ENCODE measurements around the gene SPRED2.
A peak's percentile ranks its signal among the peaks of the same experiment; 100 is the strongest.

SPRED2 gene

DNA sequence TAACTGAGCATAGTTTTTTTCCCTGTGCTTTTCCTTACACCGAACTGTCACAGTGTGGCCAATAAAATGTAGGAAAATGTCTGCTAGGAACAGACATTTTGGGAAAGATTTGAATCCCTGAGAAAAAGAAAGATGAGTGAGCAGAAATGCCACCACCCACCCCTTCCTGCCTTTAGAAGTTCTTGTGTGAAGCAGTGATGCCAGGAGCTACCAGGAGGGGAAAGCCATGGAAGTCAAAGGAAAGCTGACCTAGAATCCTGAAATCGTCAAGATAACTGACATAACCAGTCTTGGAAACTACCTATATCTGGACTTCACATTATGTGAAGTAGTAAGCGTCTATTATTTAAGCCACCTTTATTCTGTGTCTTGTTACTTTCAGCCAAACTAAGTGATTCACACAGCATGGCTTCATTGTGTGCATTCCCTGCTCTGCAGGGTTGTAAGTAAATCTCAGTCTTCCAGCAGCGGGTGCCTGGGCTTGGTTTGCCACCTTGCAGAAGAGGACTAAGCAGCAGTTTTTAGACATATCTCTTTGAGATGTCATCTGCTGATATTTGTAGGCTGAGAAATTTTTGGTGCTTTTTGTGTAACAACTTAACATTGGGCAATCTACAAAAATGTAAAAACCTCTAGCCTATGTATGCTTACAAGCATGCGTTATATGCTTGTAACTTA lies 11.2 kb upstream of the SPRED2 start:
- intact Hi-C loops (cut with DNase I) = no loop called here
- peak in 3 of 10 donors; percentile 39 to 90 (median 74) for DNase-seq

DNA sequence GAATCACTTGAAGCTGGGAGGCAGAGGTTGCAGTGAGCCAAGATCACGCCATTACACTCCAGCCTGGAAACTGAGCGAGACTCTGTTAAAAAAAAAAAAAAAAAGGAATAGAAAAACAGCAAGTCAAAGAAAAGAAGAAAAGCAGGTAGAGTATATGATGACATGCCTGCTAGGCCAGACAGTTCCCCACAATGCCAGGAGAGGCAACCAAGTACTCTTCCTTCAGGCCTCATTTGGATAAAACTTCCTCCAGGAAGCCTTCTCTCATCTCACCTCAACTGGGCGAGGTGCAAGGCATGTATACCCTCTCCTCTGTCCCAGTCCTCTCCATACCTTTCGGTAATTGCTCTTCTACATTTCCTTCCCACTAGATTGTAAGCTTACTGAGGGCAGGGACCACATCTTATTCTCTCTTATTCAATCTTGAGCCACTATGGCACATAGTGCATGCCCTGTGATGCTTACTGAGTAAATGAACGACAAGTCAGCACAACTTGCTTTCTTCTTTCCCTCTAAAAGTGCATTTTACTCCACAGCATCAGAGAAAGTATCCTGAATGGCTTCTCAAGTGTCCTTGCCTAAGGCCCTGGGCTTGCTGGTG lies 10.1 kb upstream of the SPRED2 start:
- intact Hi-C loops (cut with DNase I) = no loop called here
- no peak for DNase-seq

DNA sequence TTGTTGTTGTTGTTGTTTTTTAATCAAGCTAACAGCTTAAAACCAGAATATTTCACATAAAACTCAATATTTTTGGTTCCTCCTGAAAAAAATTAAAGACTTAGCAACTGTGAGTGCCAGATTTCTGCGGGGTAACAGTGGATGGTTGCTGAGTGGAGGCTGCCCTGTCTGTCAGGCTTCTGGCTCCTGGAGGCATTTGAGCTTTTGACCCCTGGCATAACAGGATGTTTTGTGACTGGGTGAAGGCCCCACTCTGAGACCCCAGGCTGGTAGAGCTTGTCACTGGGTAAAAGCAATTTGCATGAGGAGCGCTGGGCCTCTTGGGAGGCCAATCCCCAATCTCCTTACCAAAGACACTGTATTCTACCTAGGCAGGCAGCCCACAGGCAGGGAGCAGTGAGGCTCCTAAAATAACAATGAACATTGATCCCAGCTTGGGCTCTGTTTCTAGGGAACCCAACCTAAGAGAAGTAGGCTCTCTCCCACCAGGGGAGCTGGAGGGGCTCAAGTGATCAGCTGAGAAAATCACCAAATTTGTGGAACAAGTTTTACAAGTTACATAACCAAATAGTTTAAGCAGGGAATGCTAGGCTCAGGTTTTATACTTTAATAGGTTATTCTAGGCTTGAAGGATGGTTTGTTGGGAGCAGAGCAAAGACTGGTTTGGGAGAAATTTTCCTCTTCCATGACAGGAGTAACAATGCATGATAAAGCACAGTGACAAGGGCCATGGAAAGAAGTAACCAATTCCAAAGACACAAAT lies 5.9 kb upstream of the SPRED2 start:
- DNase-seq = no peak
- intact Hi-C loops (cut with DNase I) = loop anchor here (2.0 to 10.0 kb wide), 3 partner anchors 116 to 171 kb away; no protein-coding TSS in a partner anchor

DNA sequence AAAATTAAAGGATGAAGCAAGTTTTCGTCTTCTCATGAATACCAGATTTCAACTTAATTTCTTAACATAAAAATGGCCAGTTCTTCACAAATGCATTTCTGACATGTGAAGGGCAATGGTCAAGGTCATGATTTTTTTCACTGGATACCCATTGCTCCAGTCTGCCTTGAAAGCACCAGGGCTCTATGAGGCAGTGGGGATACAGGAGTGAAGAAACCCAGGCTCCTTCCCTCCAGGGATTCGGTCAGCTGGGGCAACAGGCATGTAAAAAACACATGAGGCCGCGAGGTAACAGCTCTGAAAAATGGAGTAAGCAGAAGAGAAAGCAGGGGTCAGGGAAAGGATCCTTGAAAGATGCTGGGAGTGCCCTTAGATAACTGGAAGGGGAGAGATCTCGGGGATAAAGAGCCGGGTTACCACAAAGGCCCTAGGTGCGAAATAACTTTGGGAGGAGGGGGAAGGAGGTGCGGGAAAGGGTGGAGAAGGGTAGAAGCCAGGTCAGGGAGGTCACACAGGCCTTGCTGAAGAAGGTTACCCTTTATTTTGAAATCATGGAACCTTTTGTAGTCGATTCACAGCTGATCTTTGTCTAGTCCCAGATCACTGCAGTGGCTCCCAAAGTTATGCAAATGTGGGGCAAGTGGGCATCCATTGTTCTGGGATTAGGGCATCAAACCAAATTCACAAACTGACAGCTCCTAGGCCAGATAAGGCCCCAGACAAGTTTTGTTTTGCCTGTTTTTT lies 5.2 kb upstream of the SPRED2 start:
- peak in 1 of 10 donors; percentile 63 for DNase-seq
- intact Hi-C loops (cut with DNase I) = loop anchor here (2.0 to 10.0 kb wide), 3 partner anchors 117 to 170 kb away; no protein-coding TSS in a partner anchor

DNA sequence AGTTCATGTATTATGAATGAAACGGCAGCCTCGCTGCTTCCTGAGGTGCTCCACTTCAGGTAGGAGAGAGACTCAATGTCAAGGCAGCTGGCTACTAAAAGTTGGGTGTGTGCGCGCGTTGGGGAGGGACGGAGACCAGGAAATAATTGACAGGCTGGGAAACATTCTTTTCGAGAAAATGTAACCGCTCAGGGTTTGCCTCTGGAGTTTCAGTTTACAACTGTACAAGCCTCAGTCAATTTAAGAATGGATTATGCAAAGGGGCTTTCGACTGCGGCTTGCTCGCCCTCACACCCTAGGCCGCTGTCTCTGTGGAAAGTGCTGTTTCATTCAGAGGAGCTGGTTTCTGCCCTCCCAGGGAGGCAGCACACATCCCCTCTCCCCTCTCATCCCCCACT lies 4.4 kb upstream of the SPRED2 start:
- intact Hi-C loops (cut with DNase I) = loop anchor here (5.0 to 10.0 kb wide), 2 partner anchors 118 to 170 kb away; no protein-coding TSS in a partner anchor
- no peak for DNase-seq

DNA sequence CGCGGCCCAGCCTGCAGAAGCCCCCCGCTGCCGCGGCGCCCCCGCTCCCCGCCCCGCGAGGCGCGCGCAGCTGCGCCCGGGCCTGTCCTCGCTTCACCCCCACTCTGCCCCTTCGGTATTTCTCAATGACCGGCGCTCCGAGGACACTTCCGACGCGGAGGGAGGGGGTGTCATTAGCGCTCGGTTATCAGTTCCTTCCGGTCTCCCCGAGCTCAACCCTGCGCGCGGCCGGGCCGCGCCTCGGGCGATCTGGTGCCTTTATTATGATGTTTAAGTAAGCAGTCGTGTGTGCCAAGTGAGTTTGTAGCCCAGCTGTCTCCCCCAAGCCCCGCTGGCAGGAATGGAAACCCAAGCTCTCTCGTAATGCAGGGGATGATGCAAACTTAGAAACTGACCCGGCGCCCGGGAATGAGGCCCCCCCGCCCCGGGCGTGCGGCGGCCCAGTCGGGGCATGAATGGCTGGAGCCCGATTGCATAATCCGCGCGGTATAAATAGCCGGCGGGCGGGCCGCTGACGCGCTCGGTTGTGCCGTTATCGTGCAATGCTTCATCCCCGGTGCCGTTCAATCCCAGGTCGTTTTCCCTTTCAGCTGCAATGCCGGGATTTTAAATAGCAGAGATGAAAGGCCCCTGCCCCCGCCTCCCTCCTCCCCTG lies 3.9 kb upstream of the SPRED2 start:
- DNase-seq = peak; percentile 63 to 96 (median 78)
- intact Hi-C loops (cut with DNase I) = loop anchor here (5.0 to 10.0 kb wide), 2 partner anchors 119 to 169 kb away; no protein-coding TSS in a partner anchor

DNA sequence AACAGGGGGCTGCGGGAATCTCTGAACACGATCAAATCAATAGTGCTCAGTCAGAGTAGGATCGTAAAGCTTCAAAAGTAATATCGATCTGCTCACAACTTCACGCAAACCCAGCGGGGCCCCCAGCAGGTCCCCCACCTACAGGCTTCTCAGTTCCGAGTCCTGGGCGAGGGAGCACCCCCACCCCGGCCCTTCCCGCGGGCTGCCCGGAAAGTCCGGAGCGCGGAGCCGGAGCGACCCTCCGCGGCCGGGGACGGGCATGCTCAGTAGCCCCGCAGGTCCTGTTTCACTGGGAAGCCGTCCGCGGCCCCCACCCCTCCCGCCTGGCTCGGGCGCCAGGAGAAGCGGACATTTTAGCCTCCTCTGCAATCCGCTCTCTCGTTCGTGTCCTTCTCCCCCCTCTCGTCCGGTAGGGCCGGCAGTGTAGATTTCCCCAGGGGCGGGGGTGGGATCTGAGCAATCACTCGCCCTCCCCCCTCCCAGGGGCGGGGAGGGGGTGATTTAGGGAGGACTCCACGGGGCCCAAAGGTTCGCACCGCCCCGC lies 3.3 kb upstream of the SPRED2 start:
- DNase-seq = peak; percentile 75 to 97 (median 85)
- intact Hi-C loops (cut with DNase I) = loop anchor here (5.0 to 10.0 kb wide), 2 partner anchors 119 to 168 kb away; no protein-coding TSS in a partner anchor

DNA sequence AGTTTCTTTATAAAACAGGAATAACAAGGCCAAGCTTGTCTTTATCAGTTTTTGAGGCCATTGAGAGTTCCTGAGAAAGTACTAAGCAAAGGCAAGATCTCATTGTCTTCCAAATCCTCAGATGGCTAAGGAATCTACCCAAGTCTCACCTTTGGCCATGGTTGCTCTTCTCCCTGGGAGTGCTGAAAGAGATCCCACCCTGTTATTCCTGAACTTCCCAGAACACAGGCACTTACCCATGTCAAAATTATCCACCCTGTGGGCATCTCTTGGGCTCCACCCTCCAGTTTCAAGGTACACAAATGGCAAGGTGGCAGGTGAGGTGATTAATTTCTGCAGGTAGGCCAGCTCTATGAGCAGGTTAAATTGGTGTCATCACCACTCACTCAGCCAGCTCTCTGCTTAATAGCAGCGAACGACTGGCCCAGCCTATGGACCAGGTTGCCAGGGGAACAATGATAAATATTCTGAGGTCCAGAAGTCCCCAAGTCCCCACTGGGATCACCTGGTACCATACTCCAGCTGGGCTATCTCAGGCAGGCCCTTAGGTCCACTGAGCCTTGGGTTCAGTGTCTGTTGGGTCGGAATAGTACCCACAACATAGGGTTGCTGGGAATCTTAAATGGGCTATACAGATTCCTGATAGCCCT lies 2.3 kb upstream of the SPRED2 start:
- DNase-seq = no peak
- intact Hi-C loops (cut with DNase I) = loop anchor here (5.0 to 10.0 kb wide), 4 partner anchors 120 to 377 kb away; partner anchors contain the start of genes ACTR2 and CEP68

DNA sequence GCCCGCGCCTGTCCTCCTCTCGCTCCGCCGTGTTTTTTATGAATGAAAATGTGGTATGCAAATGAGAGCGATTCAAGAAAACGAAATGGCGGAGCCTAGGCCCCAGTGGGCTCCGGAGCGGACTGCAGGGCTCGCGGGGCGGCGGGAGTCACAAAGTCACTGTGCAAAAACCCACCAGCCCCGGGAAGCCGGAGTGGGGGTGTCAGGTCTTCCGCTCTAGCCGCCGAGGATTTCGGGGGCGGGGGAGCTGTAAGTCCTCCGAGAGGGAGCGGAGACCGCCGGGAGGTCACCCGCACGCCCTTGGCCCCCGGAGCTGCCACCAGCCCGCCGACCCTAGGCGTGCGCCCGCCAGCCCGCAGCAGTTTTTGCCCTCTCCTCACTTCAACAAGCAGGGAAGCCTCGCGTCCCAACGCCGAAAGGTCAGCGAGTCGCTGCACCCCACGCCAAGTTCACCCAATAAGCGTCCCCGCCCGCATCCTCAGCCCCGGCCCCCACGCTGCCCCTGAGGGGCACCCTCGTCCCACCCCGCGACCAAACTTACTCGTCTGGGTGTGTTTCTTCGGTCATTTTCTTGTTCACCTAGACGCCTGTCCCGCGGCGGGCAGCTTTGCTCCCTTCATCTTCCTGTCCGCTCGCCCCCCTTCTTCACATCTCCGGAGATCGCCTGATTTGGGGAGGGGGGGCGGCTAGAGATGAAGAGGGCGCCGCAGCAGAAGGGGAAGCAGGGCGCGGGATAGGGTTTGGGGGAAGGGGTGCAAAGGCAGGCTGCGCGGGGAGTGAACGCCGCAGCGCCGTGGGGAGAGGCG lies 775 bp downstream of the SPRED2 start:
- intact Hi-C loops (cut with DNase I) = loop anchor here (5.0 to 10.0 kb wide), 3 partner anchors 123 to 374 kb away; partner anchors contain the start of genes ACTR2 and CEP68

DNA sequence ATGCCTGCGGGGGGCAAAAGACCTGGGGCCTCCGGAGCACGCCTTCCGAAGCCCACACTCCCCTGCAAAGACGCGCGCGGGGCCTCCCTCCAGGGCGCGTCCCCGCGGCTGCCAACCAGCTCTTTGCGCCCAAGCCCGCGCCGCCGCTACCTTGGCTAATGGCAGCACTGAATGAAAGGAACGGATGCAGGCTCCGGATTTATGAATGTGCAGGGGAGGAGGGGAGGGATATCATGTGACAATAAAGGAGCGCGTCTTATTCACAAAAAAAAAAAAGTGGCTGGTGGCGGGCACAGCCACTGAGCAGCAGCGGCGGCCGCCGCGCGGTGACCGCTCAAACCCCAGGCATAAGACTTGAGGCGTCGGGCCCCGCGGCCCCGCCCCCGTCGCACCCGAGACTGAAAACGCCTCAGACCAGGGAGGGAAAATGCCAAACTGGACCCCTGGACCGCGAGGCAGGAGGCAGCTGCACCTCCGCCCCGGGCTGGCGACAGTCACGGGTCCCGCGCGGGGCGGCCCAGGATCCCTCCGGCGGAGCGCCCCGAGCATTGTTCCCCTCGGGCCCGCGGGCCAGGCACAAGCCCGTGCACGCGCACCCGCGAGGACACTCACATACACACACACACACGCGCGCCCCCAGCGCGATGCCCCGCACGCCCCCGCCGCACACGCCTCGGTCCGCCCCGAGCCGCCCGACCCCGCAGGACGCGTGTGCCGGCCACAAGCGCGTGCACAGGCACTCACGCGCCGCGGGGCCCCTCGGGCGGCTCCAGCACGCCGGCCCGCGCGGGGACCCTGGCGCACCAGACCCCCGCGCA lies 1.6 kb downstream of the SPRED2 start:
- intact Hi-C loops (cut with DNase I) = loop anchor here (5.0 to 10.0 kb wide), 3 partner anchors 124 to 374 kb away; partner anchors contain the start of genes ACTR2 and CEP68
- DNase-seq = peak; percentile 46 to 95 (median 69)

More for the DNA sequence above, 775 bp downstream of the SPRED2 start:
- DNase-seq = peak in 8 of 10 donors; percentile 24 to 90 (median 40)

DNA sequence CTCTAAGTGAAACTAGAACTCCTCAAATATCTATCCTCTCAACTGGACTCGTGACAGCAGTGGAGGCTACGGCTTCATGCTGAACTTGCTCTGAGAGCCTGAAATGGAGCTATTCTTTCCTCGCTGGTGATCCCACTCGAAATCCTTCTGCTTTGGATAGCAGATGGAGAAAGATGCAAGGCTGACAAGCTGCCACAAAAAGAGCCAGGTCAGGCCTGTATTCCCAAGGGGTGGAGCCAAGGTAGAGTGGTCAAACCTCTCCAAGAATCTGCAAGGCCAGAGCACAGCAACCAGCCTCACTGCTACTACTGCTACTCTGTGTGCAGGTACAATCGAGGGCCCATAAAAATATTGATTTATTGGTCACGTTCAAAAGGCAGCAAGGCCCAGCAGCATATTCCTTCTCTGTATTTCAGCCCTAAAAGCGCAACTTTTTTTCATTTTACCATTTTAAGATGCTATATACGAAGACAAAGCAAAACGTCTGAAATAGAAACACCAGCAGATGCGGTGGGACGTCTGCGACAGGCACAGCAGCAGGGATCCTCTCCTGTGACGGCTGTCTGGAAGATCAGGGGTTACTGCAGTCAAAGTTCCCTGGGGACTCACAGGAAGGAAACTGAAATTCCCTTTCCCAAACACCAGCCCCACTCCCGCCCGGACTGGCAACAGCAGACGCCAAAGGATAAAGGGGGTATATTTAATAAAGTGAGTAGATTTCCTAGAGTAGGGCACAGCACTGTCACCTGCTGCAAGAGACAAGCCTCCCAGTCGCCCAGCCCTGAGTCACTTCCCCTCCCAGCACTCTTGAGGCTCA lies 2.4 kb downstream of the SPRED2 start:
- intact Hi-C loops (cut with DNase I) = loop anchor here (5.0 to 10.0 kb wide), 3 partner anchors 125 to 373 kb away; partner anchors contain the start of genes ACTR2 and CEP68
- DNase-seq = no peak

DNA sequence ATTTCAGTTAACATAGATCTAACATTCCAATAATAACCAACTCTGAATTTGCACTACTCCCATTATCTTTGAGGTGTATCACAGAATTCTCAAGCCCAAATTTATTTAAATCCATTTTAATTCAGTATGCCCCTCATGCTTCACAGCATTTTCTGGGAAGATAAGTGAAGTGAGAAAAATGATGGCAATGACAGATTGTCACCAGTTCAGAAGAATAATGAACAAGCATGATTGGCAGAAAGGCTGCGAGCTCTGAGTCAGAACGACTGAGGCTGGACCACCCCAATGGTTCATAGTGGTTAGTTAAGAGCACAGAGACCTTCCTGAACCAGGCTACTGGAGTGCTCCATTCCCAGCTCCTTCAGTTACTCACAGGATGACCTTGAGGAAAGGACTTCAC lies 4.9 kb downstream of the SPRED2 start:
- intact Hi-C loops (cut with DNase I) = no loop called here
- DNase-seq = no peak

DNA sequence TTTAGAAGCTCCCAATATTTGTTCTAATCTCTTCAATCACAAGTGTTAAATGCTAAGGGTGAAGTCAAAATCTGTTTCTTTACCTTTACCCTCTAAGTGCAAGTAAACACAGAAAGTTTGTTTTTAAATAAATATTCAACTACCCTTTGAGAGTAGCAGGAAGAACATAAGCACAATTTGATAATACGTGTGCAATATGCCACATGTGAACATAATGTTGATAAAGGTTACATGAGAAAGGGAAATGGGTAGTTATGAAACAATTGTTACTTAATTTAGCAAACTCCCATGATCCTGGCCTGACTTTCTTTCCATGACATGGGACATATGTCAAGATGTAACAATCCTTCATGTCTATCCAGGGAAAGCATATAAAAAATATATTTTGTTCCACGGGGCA lies 7.1 kb downstream of the SPRED2 start:
- no peak for DNase-seq
- intact Hi-C loops (cut with DNase I) = no loop called here

DNA sequence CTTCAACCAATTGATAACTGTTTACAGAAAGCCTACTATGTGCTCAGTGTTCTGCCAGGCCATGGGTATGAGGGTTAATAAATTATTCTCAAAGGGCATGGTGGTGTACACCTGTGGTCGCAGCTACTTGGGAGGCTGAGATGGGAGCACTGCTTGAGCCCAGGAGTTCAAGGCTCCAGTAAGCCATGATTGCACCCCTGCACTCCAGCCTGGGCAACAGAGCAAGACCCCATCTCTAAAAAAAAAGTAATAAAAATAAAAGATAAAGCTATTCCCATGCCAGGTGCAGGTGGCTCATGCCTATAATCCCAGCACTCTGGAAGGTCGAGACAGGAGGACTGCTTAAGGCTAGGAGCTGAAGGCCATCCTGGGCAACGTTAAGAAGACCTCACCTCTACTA lies 8.0 kb downstream of the SPRED2 start:
- DNase-seq = no peak
- intact Hi-C loops (cut with DNase I) = no loop called here

DNA sequence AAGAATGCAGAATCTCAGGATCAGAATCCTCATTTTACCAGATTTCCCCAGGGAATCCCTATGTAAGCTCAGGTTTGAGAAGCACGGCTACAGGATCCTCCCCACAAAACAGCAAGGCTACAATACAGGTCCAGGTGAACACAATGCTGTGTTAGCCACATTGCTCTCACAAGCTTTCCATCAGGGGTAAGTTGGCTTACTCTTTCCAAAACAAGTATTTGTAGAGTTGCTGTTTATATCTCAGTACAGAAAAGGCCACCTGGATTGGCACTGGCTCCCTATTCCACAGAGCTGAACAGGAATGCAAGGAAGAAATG lies 11.0 kb downstream of the SPRED2 start:
- intact Hi-C loops (cut with DNase I) = no loop called here
- DNase-seq = no peak

DNA sequence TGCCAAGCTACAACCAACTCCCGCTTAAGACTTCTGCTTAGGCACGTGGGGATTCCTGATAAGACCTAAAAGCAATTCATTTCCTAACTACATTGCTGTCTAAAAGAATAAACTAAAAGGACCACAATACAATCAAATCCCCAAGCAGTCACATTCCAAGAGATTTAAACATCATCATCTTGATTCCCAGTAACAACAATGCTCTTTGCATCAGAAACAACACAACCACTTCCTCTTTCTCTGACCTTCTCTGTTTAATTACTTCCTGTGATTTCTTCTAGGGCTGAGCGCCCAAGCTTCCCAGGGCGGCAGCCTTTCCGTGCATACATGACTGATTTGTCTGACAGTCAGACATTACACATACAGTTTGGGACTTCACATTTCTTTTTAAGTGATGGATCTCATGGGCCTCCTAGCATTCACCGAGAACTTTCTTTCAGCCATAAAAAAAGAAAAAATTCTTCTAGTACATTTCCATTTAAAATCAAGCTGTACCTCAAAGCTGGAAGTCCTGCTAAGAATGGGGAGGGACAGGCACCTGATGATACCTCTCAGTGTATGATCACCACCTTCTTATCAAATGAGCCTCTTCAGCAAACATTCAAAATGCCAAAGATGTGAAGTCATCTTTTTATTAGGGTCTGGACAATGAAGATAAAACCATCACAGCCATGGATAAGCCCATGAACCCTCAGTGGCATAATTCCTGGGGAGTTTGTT lies 11.5 kb downstream of the SPRED2 start:
- no peak for DNase-seq
- intact Hi-C loops (cut with DNase I) = no loop called here

All from posterior cingulate gyrus (tissue), 11 donors.